GM10248 (cell line): Measurements from ENCODE around the gene TTC7B.

Experiments
- CTCF ChIA-PET: fragments of 300-600 bp; sonication (Branson Sonifier 250); formaldehyde crosslinking; extraction: SDS; loops from one replicate; lab custom pipeline; 2021; ENCODE audit warnings: antibody characterized with exemption; lab: Yijun Ruan, JAX
- POLR2A ChIA-PET: fragments of 350-650 bp; sonication (Branson Sonifier 250); formaldehyde crosslinking; extraction: SDS; loops from one replicate; lab custom pipeline; 2020; ENCODE audit warnings: antibody characterized with exemption; lab: Yijun Ruan, JAX
- DNase-seq: peaks from one replicate; pipeline ENCODE4 v3.0.0; 2012; ENCODE audit errors: extremely low spot score
- TF ChIP-seq, protein P1 (sequence below): IDR thresholded peaks from 2 replicates; pipeline ENCODE4 v1.5.1; 2012; ENCODE audit warnings: mild to moderate bottlenecking, low read depth; ENCODE audit errors: extremely low read depth, missing control alignments, control extremely low read depth

Gene TTC7B

DNA sequence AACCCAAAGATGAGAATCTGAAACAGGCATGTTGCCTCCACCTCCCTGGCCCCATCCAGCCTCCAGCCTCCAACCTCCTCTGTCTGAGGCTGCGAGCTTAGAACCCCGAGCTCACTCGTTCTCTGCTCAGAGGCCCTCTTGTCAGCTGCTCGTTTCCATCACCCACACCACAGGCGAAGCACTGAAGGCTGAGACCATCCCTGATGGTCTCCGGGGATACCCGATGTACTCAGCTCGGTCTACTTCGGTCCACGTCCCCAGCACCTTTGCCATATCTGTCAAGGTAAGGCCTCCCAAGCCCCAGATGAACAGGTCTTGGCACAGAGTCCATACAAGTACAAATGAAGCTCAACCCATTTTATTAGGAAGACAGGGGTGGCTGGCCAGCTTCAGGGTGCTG lies 72.4 kb downstream of the TTC7B start:
- TF ChIP-seq, protein P1, sequence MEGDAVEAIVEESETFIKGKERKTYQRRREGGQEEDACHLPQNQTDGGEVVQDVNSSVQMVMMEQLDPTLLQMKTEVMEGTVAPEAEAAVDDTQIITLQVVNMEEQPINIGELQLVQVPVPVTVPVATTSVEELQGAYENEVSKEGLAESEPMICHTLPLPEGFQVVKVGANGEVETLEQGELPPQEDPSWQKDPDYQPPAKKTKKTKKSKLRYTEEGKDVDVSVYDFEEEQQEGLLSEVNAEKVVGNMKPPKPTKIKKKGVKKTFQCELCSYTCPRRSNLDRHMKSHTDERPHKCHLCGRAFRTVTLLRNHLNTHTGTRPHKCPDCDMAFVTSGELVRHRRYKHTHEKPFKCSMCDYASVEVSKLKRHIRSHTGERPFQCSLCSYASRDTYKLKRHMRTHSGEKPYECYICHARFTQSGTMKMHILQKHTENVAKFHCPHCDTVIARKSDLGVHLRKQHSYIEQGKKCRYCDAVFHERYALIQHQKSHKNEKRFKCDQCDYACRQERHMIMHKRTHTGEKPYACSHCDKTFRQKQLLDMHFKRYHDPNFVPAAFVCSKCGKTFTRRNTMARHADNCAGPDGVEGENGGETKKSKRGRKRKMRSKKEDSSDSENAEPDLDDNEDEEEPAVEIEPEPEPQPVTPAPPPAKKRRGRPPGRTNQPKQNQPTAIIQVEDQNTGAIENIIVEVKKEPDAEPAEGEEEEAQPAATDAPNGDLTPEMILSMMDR, result no peak
- no peak for DNase-seq
- ChIA-PET CTCF (interaction anchor here (1.2 to 4.1 kb wide), 4 partner anchors 10 to 31 kb away, joined by 3 to 28 read pairs (median 6); no protein-coding TSS in a partner anchor), POLR2A (no interaction called here)

DNA sequence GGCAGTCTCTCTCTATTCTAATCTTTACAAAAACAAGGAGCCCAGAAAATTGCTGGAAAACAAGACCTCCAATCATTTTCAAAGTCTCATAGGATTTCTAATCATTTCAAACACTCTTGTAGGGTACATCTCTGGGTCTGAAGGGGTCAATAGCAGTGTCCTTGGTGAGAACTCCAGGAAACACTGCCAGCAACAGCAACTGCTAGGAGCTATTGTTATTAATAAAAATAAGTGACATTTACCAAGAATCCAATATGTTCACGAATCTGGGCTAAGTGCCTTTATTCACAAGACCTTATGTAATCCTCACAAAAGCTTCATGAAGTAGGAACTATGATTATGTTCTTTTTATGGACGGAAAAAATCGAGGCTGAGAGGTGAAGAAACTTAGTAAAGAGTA lies 72.8 kb downstream of the TTC7B start:
- TF ChIP-seq, protein P1, result no peak
- DNase-seq, result no peak
- CTCF ChIA-PET, result interaction anchor here (1.4 to 4.1 kb wide), 3 partner anchors 10 to 28 kb away, joined by 3 to 28 read pairs (median 9); no protein-coding TSS in a partner anchor
- POLR2A ChIA-PET, result no interaction called here

DNA sequence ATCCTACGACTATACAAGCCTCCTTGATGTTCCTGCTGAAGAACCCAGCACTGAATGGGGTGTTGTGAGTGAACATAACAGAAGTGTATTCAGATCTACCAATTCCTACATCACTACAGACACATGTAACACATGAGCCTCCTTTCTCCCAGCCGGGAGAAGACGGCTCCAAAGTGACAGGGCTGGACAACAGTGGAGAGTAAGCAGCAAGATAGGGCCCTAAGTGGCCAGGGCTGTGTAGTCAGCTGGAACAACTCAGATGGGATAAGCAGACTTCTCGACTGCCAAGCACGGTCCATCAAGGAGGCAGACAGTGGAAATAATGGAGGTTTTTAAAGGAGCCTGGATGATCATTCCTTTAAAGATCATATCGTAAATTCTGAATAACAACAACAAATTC lies 73.5 kb downstream of the TTC7B start:
- TF ChIP-seq, protein P1, result no peak
- ChIA-PET POLR2A (no interaction called here), CTCF (interaction anchor here (4.1 kb wide), 1 partner anchor 16 kb away, joined by 28 read pairs; no protein-coding TSS in a partner anchor)

DNA sequence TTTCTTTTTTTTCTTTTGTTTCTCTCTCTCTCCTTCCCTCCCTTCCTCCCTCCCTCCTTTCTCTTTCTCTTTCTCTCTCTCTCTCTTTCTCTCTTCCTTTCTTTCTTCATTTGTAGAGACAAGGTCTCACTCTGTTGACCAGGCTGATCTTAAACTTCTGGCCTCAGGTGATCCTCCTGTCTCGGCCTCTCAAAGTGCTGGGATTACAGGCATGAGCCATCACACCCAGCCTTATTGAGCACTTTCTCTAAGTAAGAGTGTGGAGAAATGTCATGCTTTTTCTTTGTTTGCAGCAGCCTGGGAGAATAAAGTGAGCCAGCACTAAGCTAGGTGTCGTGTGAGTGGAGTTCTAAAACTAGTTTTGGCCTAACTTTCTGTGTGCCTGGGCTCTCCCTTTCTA lies 74.0 kb downstream of the TTC7B start:
- ChIA-PET POLR2A (no interaction called here), CTCF (interaction anchor here (4.1 kb wide), 1 partner anchor 17 kb away, joined by 28 read pairs; no protein-coding TSS in a partner anchor)
- DNase-seq, result no peak
- TF ChIP-seq, protein P1, result no peak

More for the DNA sequence above, 73.5 kb downstream of the TTC7B start:
- no peak for DNase-seq

DNA sequence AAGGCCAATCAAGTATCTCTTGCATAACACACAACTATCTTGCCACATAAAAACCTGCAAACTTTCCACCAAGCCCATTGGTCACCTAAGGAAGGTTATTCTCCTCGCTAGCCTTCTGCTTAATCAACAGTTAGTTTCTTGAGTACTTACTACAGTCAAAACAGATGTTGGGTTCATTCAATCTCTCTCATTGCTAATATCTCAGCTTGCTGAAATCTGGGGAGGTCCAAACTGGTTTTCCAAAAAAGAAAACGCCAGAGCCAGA lies 74.6 kb downstream of the TTC7B start:
- no peak for DNase-seq
- TF ChIP-seq, protein P1, result no peak
- POLR2A ChIA-PET, result no interaction called here
- CTCF ChIA-PET, result interaction anchor here (4.1 kb wide), 1 partner anchor 17 kb away, joined by 28 read pairs; no protein-coding TSS in a partner anchor

DNA sequence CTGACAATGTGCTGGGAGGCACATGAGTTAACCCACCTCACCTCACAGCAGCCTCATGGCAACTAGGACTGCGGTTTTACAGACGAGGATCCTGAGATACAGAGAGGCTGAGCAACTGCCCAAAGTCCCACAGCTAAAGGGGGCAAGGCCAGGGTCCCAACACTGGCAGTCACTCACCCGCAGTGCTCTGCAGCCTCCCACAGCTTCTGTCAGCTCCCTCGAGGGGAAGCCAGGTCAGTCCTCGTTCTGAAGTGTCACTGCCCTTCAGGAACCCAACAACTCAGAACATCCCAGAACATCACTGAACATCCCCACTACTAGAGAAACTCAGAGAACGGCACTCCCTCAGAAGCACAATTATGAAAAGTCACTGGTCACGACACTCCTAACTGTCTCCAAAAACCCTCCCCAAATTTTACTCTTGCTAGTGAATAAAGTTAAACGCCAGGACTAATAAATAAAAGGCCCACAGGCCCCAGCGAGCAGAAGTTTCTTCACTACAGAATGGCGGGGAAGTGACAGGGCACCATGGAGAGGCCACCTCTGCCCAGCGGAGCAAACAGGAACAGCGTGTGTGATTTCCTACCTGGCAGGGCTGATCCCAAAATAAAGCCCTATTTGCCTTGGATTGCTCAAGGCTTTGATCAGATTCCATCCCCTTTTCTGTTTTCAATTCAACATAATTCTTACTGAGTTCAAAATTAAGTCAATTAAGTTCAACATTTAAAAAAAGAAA lies 75.1 kb downstream of the TTC7B start:
- TF ChIP-seq, protein P1, result no peak
- ChIA-PET CTCF (interaction anchor here (2.0 to 4.1 kb wide), 2 partner anchors 17 to 18 kb away, joined by 10 to 28 read pairs; no protein-coding TSS in a partner anchor), POLR2A (no interaction called here)

More for the DNA sequence above, 75.1 kb downstream of the TTC7B start:
- no peak for DNase-seq
